Omental fat pad (tissue), 4 donors: ENCODE data around the gene ST6GALNAC6. TPM values are rescaled to one million over a fixed set of nuclear protein-coding genes. Genes with fewer than 3 reads are reported as not detected.

Experiments
- ATAC-seq: fragments of 150-250 bp; one replicate; pipeline ENCODE4 v1.9.1; 2016; ENCODE audit warnings: mild to moderate bottlenecking, moderate library complexity; ENCODE audit not compliant: low FRiP score
- DNase-seq: peaks from one replicate; pipeline ENCODE4 v3.0.0-alpha.2; 2019; ENCODE audit warnings: low spot score
- CTCF ChIP-seq, 3 donors: fragments of 450-650 bp; IDR thresholded peaks; one replicate each; pipeline ENCODE4 v1.5.1; 2016 to 2017; ENCODE audit warnings: antibody characterized with exemption in 3 of 3, mild to moderate bottlenecking in 3 of 3, moderate library complexity in 2 of 3
- total RNA-seq, 4 donors: library from RNA; depleted of rRNA; stranded (reverse); fragments of >200 nt; gene quantifications; one replicate each; pipeline ENCODE4 v1.1.0, GENCODE V29; 2016

Gene ST6GALNAC6
- total RNA-seq, 4 donors from 2014 or later: 138 to 213 (median 155) TPM

GRCh38 chr9:127854184-127854806 is 45.1 kb downstream of the ST6GALNAC6 start, which contains the start of gene ENG:
Gene ENG, minus strand, starts transcription at chr9:127854658. Its CDS starts 303 bp downstream, at chr9:127854355.
- no peak for DNase-seq
- no peak for TF ChIP-seq CTCF (IDR thresholded peaks at IDR 0.05)
- peak; percentile 54 for ATAC-seq

GRCh38 chr9:127853312-127854183 is 45.9 kb downstream of the ST6GALNAC6 start:
- DNase-seq: no peak
- no peak for ATAC-seq
- no peak for TF ChIP-seq CTCF (IDR thresholded peaks at IDR 0.05)

- no peak for TF ChIP-seq CTCF (IDR thresholded peaks at IDR 0.05)
- DNase-seq: no peak
- no peak for ATAC-seq
Observed at GRCh38 chr9:127852829-127853228, 46.6 kb downstream of the ST6GALNAC6 start.

GRCh38 chr9:127850286-127850830 is 49.0 kb downstream of the ST6GALNAC6 start:
- no peak for DNase-seq
- ATAC-seq: no peak
- no peak for TF ChIP-seq CTCF (IDR thresholded peaks at IDR 0.05)

- no peak for ATAC-seq
- DNase-seq: no peak
- TF ChIP-seq CTCF (IDR thresholded peaks at IDR 0.05): no peak
Observed at GRCh38 chr9:127848756-127849504, 50.5 kb downstream of the ST6GALNAC6 start.

- DNase-seq (no peak), ATAC-seq (no peak)
- no peak for TF ChIP-seq CTCF (IDR thresholded peaks at IDR 0.05)
Observed at GRCh38 chr9:127847833-127848755, 51.3 kb downstream of the ST6GALNAC6 start.
